GM21576 (cell line): ENCODE measurements around the gene NINJ2.

Source experiments
- ATAC-seq: cut with Tn5 transposase; IDR thresholded peaks from one replicate; pipeline ENCODE4 v1.9.1; 2021; ENCODE audit warnings: mild to moderate bottlenecking, moderate library complexity; ENCODE audit not compliant: unreplicated experiment

Gene NINJ2

GRCh38 chr12:536751-537245 lies 126.4 kb downstream of the NINJ2 start:
- ATAC-seq: no peak

GRCh38 chr12:535396-535795 lies 127.8 kb downstream of the NINJ2 start:
- no peak for ATAC-seq

- ATAC-seq: no peak
Observed at GRCh38 chr12:534216-534615, 129.0 kb downstream of the NINJ2 start.

GRCh38 chr12:533718-534117 lies 129.5 kb downstream of the NINJ2 start:
- no peak for ATAC-seq

GRCh38 chr12:532908-533565 lies 130.2 kb downstream of the NINJ2 start:
- no peak for ATAC-seq

GRCh38 chr12:531951-532585 lies 131.2 kb downstream of the NINJ2 start:
- ATAC-seq: no peak

GRCh38 chr12:530821-531220 lies 132.4 kb downstream of the NINJ2 start:
- ATAC-seq: no peak

- no peak for ATAC-seq
Observed at GRCh38 chr12:530308-530707, 132.9 kb downstream of the NINJ2 start.

- ATAC-seq: no peak
Observed at GRCh38 chr12:527729-528128, 135.5 kb downstream of the NINJ2 start.

- no peak for ATAC-seq
Observed at GRCh38 chr12:527241-527640, 136.0 kb downstream of the NINJ2 start.

GRCh38 chr12:526089-526488 lies 137.2 kb downstream of the NINJ2 start:
- ATAC-seq: no peak

- ATAC-seq: no peak
Observed at GRCh38 chr12:524167-524951, 138.9 kb downstream of the NINJ2 start.

- no peak for ATAC-seq
Observed at GRCh38 chr12:522692-523378, 140.4 kb downstream of the NINJ2 start.

- no peak for ATAC-seq
Observed at GRCh38 chr12:520119-520518, 143.1 kb downstream of the NINJ2 start.

GRCh38 chr12:517538-517937 lies 145.7 kb downstream of the NINJ2 start:
- no peak for ATAC-seq
